GM18508 (cell line): ENCODE measurements around the gene UCP2.

ENCODE experiments used
- ATAC-seq: cut with Tn5 transposase; IDR thresholded peaks from one replicate; pipeline ENCODE4 v1.9.1; 2021; ENCODE audit warnings: moderate number of reproducible peaks; ENCODE audit not compliant: insufficient read depth, unreplicated experiment

Gene UCP2

DNA sequence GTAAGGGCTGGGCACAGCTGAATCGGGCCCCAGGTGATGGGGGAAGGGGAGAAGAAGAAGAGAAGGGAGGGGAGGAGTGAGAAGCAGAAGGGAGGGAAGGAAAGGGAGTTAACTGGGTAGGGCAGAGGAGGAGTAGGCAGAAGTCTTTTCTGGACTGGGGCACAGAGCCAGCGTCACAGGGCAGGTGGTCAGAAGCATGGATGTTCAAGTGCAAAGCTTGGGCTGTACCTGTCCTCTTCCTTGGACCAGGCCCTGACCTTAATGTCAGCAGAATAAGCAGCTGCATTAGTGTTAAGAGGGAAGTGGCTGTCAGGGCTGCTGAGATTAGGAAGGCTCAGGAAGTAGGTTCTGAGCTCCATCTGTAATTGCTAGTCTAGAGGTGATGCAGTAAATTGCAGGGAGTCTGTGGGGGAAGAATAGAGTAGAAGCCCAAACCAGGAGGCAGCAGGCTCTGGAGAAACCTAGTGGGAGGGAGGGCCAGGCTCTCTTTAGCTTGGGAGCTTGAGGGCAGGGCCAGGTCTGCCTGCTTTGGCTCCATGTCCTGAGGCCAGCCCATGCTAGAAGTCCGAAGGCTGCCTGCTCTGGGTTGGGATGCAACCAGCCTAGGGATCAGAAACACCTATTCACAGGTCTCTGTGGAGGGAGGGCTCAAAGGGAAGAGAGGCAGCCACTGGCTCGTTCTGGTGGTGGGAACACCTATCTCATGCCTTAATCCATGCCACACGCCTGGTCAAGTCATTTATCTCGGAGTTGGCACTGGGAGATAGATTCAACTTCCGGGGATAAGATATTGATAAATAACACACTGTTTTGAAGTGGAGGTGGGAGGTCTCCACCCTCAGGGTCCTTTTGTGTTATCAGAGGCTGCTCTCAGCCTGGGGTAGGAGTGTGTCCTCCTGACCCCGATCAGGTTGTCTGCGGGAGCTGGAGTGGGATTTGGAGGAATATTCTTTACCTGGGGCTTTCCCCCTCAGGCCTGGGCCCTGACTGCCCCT is 28.0 kb upstream of the UCP2 start:
- no peak for ATAC-seq

DNA sequence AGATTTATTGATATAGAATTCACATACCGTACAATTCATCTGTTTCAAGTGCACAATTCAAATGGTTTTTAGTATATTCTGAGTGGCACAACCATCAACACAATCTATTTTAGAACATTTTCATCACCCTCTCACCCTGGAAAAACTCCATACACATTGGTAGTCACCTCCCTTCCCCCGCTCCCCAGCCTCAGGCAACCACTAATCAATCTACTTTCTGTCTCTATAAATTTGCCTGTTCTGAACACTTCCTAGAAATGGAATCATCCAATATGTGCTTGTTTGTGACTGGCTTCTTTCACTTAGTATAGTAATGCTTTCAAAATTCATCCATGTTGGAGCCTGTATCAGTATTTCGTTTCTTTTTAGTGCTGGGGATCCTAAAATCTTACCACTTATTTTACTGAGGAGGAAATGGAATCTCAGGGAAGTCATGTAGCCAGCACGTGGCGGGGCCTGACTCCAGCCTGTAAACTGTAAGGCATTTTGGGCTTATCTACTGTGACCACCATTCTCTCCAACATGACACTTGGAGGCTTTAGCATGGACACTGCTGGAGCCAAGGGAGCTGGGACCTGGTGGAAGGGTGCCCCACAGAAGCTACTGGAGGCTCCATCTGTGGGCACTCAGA is 27.1 kb upstream of the UCP2 start:
- no peak for ATAC-seq

DNA sequence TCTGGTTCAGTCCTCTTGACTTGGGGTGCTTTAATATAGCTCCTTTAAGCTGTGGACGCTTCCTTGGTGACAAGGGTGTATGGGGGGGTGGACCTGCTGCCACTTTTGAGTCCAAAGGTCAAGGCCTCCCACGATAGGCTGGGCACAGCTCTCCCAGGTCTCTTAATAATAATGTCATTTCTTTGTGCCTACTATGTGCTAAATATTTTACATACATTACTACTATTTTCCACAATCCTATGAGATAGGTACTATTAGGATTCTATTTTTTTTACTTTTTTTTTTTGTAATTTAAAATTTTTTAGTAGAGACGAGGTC is 26.5 kb upstream of the UCP2 start:
- no peak for ATAC-seq

DNA sequence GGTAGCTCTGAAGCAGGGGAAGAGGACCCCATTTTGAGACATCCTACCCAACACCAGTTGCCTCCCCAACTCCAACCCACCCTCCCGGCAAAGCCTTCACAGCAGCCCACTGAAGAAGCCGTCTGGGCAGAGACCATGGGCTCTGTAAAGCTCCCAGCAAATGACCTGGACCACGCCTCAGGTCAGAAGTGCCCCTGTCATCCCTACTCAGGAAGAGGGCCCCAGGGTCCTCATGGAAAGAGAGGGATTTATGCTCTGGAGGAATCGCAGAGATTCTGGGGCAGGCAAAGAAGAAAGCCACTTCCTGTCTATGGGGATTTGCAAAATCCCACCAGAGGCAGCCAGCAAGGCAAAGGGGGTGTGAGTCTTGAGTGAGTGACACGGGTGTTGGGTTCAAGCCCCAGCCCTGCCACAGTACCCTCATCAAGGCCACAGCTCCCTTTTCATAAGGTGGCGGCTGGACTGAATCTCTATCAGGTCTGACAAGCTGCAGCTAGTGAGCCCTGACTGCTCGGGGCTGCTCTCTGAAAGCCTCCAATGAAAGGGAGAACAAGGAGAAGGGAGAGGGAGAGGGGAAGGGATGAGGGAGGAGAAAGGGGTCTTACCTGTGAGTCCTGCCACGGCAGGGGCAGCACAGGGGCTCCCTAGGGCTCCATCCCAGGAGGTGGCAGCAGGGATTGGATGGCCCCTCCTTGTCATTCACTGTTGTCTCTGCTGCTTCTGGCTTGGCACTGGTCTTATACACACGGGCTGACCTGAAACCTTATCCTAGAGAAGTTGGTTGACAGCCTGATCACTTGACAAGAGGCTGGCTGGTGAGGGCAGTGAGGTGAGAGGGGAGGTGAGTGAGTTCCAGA is 26.0 kb upstream of the UCP2 start, which contains the start of gene UCP3:
Gene UCP3 (minus strand): TSS at position 713 of the 857 bp plus-strand sequence. CDS start 2,043 bp downstream, outside the sequence.
- no peak for ATAC-seq

DNA sequence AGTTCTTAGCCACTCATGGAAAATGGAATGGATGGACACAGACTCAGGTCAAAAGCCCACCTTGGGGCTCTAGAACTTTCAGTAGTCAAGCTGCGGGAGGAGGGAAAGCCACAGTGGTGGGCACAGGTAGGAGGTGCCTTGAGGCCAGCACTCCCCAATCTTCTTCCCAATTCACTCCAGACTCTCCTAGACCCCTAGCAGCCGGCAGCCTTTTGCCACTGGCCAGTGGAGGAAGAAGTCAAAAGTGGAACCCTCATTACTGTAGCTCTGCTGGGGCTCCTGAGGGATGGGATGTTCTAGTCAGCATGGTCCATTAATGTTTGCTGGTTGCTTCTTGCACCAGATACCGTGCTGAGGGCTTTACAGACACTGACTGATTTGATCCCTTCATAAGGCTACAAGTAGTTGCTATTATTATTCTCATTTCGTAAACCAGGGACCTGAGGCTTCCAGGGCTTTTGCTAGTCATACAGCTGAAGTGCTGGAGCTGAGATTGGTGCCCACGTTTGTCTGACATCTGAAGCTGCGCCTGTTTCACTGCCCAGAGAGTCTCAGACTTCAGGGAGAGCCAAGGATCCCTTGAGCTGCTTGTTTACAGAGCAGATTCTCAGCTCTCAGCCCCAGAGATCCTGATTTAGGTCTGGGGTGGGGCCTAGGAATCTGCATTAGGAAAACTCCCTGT is 25.2 kb upstream of the UCP2 start:
- ATAC-seq = no peak

DNA sequence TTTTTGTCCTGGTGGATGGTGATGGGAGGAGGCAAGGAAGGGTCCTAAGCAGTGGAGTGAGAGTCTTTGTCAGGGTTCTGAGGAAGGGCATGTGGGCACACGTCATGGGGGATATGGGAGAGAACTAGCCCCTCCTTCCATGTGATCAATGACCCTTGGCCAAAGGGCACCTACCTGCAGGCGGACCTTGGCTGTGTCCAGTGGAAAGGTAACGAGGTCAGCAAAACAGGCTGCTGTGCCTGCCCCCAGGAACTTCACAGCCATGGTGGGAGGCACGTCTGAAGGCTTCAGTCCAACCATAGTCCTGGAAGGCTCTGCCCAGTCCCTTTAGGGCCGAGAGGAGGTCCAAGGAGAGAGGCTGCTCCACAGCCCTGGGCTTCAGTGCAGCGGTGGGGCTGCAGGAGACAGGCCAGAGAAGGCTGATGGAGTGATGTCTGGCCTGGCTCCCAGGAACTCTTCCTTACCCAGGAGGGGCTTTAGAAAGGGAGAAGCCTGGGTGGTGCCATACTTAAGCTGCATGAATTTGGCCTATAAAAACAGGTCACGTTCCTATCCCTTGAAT is 24.2 kb upstream of the UCP2 start:
- no peak for ATAC-seq

DNA sequence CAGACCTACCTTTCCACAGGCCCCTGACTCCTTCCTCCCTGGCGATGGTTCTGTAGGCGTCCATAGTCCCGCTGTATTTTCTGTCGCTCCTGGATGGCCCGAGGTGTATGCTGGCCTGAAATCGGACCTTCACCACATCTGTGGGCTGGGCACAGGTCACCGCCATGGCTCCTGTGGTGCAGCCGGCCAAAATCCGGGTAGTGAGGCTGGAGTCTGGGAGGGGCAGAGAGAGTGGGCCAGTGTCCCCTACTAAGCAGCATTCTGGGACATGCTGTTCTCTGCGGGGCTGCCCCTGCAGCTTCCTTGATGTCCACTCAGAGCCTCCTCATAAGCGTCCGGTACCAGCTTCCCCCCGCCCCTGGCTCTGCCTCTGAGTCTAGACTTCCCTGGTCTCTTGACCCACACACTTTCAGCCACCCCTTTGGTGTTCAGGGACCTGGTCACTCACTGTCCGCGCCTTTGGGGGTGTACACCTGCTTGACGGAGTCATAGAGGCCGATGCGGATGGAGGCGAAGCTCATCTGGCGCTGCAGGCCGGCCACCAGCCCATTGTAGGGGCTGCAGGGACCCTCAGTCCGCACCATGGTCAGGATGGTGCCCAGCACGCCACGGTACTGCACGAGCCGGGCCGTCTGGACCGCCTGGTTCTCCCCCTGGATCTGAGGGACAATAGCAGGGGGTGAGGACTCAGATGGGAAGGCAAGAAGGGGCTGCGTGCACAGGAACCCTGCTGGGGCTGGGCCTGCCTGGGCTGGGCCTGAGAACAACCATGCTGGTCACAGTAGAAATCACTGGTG is 23.3 kb upstream of the UCP2 start:
- no peak for ATAC-seq

DNA sequence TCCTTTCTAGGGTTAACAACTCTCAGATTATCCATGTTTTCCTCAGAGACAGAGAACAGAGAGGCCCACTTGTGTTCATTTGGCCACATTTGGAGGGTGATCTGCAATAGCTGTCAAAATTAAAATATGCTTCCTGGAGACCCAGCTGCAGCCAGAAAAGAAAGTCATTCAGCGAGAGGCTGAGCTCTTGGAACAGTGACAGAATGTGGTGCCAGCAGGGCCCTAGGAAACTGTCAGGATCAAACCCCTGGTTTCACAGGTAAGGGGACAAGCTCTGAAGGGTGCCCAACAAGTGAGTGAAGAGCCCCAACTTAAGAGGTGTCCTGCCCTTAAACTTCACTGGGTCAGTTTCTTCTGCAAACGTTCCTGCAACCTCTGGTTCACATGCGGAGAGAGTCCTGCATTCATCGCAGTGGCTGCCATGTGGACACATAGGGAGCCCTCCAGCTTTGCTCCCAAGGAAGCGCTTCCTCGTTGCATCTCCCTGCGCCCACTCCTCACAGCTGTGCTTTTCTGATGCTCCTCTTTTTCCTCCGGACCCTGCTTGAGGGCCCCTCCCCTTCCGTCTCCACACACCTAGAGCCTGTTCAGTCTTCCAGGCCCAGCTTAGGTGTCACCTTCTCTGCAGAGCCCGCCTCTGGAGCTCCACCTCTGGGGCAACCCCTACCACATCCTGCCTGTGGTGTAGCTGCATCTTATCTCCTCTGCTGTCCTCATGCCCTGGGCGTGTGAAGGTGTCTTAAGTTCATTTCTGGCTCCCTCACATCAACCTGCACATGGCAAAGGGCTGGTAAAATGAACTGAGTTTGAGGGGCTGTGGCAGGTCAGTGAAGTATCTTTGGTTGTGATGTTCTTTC is 22.3 kb upstream of the UCP2 start:
- peak; percentile 63 for ATAC-seq

DNA sequence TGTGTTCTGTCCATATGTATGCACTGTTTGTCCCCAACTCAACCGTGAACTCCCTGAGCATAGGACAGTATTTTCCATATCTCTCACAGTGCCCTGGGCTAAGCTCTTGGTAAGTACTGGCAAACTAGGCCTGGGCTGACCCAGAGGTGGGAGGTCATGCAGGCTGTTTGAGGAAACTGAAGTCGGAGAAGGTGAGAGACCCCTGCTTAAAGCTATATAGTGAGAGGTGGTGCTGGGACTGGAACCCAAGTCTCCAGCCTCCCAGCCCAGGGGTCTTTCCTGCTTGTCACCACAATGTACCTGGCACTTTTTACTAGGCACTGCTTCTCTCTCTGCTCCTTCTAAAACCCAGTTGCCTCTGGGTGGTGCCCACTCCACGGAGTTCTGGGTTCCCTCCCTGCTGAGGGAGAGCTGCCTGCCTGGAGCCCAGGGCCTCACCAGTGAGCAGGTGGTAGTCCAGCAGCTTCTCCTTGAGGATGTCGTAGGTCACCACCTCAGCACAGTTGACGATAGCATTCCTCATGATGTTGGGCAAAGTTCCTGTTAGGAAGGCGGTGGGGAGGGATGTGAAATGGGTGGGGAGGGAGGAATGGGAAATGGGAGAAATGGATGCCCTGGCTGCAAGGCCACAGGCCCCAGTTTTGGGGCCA is 21.5 kb upstream of the UCP2 start:
- no peak for ATAC-seq

DNA sequence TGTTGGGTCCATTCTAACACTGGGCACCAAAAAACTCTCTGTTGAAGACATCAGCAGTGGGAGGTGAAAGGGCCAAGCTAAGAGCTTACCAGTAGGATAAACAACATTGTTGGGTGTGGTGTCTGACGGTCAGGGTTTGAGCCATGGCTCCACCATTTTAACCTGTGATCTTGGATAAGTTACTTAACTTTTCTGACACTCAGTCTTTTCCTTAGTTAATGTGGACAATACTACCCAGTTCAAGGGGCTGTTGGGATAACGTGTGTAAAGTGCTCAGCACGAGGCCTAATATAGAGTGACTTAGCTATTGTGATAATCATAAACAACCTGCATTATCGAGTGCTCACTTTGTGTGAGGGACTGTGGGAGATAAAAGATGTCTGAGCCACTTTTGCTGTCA is 20.2 kb upstream of the UCP2 start:
- no peak for ATAC-seq

DNA sequence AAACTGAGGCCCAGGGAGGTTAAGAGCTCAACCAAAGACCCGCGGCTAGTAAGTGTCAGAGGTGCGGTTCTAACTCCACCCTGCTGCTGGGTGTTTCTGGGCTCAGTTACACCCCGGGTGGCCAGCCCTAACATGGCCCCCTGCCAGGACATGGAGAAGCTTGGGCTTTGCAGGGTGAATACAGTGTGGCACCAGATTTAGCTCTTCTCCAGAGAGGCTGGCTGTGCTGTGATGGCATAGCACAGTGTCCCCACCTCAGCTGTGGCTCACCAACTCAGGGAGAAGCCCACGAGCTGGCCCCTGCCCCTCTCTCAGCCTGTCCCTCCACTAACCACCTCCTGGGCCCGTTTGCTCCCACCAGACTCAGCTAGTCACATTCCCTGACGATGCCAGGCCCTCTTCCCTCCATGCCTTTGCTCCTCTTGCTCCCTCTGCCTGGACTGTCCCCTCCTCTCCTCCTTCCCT is 19.2 kb upstream of the UCP2 start:
- no peak for ATAC-seq

DNA sequence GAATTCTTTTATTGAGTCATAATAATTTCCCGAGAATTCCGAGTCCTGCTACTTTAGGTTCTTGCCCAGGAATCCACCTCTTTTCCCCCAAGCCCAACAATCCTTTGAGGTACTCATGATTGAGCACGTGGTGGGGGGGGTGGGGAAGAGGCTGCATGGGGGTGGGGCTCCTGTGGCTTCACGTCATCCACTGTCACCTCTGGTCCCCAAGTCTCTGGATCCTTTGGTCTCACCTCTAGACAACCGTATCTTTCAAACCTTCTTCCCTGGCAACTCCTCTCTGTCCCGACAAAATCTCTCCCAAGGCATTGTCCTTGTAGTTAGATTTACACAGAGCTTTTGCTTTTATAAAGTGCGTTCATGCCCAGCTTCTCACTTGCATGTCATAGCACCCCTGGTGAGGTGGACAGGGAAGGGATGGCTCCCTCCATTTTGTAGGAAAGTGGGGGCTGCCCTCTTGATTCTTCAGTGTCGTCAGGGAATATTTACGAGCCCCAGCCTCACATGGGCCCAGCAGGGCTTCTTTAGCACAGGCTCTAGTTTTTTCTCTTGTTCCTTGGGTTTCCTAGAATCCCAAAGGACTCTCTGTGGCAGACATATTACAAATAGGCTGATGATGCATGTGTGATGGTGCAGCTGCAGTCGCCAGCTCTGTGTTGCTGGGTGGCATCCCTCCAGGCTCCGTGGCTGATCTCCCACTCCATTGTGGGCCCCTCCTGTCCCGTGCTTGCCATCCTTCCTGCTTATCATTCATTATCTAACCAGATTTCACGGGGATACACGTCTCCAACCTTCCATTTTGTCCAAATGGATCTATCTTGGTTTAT is 17.9 kb upstream of the UCP2 start:
- no peak for ATAC-seq

DNA sequence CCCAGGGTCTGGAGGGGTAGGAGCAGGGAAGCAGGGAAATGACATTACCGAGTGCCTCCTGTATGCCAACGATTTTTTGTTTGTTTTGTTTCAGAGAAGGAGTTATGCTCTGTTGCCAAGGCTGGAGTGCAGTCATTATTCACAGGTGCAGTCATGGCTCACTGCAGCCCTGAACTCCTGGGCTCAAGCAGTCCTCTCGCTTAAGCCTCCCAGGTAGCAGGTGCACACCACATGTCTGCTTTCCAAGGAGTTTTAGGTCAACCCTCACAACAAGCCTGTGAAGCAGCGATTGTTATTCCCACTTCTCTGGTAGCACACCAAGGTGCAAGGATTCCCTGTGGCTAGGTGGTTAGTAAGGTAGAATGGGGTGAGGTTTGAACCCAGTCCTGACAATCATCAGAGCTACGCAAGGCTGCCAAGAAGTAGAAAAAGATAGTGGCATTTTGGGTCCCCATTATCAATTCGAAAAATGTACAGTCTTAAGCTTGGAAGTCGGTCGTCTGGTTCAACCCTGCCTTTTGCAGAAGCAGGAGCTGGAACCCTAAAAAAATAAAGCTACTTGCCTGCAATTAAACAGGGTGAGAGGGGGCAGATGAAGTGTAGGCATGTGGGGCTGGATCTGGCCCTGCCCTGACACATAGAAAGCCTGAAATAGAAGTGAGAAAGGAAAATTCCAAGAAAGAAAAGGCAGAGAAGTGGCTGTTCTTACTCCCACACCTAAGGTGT is 17.1 kb upstream of the UCP2 start:
- no peak for ATAC-seq

DNA sequence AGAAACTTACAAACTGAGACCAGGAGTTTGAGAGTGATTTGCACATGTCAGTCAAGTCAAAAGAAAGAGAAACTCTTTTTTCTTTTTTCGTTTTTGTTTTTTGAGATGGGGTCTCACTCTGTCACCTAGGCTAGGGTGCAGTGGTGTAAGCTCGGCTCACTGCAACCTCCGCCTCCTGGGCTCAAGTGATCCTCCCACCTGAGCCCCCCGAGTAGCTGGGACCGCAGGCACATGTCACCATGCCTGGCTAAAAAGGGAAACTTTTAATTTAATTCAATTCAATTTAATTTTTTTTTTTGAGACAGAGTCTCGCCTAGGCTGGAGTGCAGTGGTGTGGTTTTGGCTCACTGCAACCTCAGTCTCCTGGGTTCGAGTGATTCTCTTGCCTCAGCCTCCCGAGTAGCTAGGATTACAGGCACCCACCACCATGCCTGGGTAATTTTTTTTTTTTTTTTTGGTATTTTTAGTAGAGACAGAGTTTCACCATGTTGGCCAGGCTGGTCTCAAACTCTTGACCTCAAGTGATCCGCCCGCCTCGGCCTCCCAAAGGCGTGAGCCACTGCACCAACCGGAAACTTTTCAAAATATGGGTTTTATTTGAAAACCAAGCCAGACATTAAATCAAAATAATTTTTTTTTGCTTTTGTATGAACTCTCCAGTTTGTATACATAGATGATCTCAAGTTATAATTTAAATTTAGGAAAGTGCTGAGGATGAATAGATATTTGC is 16.4 kb upstream of the UCP2 start:
- no peak for ATAC-seq

DNA sequence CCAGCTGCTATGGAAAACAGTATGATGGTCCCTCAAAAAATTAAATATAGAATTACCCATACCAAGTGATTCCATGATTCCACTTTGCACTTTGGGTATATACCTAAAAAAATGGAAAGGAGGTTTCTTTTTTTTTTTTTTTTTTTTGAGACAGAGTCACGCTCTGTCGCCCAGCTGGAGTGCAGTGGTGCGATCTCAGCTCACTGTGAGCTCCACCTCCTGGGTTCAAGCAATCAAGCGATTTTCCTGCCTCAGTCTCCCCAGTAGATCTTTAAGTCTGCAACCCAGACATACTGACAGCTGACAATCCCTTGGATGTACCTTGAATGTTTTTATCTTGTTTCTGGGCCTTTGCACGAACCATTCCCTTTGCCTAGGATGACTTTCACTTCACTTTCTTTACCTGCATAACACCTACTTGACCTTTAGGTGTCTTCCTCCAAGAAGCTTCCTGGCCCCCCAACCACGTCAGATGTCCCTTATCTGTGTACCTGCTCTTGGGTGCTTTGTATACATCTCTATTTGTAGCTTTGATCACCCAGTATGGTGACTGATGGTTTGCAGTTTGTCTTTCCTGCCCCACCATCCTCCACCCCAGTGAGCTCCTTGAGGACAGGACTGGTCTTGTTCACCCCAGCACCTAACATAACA is 14.6 kb upstream of the UCP2 start:
- ATAC-seq = no peak
